HT-29 (cell line): ENCODE results near the gene MRS2. TPM values are rescaled to one million over a fixed set of nuclear protein-coding genes. Genes with fewer than 3 reads are reported as not detected.

Source experiments
- DNase-seq: peaks from one replicate; pipeline ENCODE4 v3.0.0-alpha.2; 2015; ENCODE audit warnings: low spot score
- total RNA-seq: library from RNA; depleted of rRNA; stranded (reverse); fragments of >200 nt; shearing (Covaris generic); gene quantifications from 2 replicates; pipeline ENCODE4 v1.2.3, GENCODE V29; 2014

MRS2 gene
- total RNA-seq, 1 experiment from 2014 or later: 15.3 TPM

DNA sequence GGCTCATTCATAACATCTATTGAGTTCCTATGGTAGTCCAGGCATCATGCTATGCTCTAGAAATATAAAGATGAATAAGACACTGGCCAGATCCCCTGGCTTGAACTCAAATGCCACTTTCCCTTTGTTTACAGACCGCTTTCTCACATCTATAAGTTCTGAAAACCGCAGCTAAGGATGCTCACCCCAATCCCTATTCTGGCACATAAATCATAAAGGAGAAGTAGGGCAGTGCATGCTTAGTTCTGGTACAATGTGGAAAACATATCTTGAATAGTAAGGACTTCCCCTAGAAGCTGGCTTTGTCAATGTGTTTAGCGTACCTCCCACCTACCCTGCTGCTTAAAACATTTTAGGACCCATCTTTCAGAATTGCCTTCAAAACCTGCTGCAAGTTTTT is 26.4 kb downstream of the MRS2 start:
- DNase-seq: no peak

DNA sequence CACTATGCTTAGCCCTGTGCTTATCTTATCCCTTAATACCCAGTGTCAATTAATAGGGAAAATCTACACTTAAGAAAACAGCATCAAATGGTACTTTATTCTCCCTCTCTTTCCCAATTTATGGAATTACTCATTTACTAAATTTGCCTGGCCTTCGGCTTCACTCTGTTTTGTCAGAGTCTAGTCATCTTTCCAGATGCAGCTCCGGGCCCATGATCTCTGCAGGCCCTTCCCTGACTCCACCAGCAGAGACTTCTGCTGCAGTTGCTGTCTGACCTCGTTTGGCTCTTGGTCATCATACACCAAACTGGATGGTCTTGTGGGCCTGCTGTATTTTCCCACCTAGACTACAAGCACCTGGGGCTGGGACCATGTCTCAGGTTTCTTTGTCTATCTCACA is 27.4 kb downstream of the MRS2 start:
- no peak for DNase-seq

DNA sequence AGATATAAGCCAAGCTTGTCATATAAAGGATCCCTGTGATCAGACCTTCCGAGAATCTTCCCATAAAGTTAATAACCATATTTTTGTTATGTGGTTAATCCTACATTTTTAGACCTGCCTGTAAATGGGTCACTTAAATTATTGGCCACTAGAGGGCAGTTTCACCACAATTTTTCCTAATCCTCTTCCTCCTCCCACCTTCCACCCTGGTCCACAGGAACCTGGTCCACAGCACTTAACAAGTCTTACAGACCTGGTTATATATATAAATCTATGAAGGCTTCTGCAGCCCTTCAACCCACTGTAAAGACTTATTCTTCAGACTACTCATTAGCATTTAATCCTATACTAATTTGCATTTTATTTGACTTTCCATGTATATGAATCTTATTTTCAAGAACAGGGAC is 28.3 kb downstream of the MRS2 start:
- peak; percentile 72 for DNase-seq

DNA sequence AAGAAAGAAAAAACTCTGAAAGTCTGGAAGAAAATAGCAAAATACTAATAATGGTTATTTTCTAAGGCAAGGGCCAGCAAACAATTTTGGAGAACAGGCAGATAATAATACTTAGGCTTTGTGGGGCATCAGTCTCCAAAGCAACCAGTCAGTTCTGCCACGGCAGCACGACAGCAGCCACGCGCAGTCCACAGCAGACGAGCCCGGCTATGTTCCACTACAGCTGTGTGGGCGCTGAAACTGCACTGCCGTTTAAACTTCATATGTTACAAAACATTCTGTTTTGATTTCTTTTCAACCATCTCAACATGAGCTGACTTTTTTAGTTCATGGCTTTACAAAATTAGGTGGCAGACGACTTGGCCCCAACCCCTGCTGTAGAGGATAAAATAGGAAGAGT is 29.9 kb downstream of the MRS2 start:
- no peak for DNase-seq

DNA sequence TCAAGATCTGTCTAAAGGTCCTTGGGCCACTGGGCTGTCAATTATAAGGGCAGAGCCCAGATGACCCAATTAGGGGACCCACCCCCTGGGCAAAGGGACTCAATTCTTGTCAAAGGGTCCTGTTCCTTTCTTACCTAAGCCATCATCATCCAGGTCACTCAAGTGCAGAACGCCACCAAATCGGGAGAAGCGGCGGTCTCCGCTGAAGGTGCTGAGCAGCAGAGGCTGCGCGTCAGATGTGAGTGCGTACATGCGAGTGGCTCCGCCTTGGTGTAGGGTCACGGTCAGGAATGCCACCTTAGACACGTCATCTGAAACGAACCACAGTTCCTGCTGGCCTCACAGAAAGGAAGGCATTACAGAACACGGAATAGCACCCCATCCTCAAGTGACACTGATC is 34.2 kb downstream of the MRS2 start:
- DNase-seq: no peak

DNA sequence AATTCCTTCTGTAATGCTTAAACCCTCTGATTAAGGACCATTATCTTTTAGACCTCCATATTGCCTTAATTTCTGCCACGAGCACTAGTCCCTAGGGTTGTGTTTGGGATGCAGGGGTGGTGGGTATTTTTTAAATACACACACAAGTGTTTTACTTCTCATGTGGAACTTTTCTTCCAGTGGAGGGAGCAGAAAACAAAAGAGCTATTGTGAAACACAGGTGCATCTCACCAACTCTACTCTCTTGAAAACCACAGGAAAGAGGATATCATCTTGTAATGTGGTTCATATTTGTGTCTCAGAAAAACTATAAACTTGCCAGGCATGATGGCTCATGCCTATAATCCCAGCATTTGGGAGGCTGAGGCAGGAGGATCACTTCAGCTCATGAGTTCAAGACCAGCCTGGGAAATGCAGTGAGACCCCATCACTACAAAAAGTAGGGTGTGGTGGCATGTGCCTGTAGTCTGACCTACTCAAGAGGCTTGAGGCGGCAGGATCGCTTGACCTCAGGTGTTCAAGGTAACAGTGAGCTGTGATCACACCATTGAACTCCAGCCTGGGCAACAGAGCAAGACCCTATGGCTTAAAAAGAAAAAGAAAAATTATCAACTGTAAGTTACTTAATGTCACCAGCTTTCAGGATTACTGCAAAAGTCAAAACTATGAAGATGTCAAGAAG is 37.3 kb downstream of the MRS2 start:
- DNase-seq: no peak

DNA sequence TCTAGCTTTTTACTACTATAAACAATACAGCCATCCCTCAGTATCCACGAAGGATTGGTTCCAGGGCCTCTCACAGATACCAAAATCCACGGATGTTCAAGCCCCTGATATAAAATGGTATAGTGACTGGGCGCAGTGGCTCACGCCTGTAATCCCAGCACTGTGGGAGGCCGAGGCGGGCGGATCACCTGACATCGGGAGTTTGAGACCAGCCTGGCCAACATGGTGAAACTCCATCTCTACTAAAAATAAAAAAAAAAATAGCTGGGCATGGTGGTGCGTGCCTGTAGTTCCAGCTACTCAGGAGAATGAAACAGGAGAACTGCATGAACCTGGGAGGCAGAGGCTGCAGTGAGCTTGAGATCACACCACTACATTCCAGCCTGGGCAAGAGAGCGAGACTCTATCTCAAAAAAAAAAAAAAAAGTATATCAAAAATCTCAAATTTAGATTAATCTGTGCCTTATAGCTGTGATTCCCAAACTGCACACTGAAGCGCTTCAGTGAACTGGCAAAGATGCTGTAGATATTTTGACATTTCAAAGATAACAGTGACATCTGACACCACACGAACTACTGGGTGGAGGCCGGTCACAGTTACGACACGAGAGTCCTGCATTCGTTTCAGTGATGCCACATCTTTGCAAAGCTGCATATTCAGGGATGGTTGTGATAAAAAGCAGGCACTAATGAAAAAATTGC is 38.3 kb downstream of the MRS2 start:
- no peak for DNase-seq

DNA sequence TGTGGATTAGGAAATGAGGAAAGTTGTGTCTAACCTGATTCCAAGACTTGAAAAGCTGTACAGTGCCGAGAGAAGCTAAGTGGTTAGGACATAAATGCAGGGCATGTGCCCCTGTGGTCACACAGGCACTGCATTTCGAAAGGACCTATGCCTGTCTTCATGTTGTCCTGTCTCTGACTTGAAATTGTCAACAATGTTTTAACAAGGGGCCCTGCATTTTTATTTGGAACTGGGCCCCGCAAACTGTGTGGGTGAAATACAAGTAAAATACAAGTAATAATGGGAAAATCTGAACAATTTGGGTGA is 38.8 kb downstream of the MRS2 start:
- DNase-seq: no peak

DNA sequence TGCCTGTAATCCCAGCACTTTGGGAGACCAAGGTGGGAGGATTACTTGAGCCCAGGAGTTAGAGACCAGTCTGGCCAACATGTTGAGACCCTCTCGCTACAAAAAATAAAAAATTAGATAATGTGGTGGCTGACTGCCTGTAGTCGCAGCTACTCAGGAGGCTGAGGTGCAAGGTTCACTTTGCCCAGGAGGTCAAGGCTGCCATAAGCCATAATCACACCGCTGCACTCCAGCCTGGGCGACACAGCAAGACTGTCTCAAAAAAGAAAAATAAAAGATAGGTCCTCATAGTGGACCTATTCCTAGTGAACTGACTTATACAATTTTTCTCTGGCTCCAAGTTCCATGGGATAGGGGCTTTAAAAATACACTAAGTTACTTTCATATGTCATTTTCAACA is 41.9 kb downstream of the MRS2 start:
- DNase-seq: no peak

DNA sequence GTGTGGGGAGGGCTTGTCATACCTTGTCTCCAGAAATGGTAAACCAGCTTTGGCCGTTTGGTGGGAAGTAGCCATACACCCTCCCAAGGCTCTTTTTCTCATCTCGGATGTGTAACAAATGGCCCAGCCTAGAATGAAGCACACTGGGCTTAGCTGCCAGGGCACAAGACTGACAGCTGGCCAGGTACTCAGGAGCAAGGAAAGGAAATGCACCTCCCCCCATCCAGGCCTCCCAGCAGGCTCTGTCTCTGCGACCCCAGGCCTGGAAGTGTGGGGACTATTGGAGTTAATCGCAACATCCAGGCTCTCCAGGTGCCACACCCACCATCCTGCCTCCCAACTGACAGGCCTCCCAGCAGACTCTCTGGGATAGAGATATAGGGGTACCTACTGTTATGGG is 43.0 kb downstream of the MRS2 start:
- DNase-seq: no peak

DNA sequence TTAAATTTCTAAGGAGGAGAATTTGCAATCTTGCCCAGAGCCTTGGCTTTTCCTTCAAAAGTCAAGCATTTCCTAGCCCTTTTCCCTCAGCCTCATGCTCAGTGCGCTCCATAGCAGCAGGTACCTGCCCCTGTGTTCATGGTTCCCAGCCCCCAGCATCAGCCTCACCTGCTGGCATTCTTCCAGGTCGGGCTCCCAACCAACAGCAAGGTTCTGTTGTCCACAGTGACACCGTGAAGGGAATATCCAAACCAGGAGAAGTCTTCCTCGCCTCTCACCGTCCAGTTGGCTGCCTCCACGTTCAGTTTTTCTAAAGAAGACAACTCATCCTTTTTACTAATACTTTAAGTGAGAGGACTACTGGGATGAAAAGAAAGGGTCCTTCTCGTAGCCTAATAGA is 43.9 kb downstream of the MRS2 start:
- no peak for DNase-seq

DNA sequence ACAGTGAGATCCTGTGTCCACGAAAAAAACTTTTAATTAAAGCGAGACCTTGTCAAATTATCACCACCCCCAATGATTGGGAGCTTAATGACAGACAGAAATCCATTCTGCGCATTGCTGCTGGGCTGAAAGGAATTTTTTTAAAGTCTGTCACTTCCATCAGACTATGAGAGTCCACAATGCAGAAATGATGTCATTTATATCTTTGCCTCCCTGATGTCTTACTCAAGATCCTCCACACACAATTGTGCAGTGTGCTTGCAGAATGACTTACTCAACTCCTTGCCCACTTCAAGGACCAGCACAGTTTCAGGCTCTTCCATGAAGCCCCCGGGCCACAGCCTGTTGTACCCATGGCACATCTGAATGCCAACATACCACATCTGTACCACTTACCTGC is 45.7 kb downstream of the MRS2 start:
- DNase-seq: no peak

DNA sequence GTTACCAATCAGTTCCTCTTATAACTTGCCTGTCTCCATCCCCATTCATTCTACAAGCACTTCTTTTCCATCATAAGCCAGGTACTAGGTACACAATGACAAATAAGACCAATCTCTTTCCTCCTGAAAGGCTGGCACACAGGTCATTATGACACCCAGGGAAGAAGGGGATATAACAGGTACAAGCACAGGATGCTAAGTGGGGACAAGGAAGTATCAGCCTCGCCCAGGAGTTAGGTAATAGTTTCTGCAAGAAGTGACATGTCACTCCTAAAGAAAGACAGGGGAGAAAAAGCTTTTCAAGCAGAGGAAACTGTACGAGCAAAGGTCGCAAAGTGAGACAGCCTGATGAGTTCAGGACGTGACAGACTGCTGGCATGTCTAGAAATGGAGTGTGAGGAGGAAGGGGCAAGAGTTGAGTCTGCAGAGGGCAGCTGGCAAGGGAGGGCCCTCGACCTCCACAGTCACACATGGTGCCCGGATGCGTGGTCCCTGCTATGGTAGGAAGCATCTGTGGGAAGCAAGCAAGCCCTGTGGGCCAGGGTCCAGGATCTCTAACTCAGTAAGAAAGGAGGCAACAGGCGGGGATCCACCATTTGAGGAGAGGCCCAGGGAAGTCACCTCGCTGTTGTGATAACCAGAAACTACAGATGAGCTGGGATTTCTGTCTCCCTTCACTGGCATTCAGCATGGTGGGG is 46.2 kb downstream of the MRS2 start:
- no peak for DNase-seq

DNA sequence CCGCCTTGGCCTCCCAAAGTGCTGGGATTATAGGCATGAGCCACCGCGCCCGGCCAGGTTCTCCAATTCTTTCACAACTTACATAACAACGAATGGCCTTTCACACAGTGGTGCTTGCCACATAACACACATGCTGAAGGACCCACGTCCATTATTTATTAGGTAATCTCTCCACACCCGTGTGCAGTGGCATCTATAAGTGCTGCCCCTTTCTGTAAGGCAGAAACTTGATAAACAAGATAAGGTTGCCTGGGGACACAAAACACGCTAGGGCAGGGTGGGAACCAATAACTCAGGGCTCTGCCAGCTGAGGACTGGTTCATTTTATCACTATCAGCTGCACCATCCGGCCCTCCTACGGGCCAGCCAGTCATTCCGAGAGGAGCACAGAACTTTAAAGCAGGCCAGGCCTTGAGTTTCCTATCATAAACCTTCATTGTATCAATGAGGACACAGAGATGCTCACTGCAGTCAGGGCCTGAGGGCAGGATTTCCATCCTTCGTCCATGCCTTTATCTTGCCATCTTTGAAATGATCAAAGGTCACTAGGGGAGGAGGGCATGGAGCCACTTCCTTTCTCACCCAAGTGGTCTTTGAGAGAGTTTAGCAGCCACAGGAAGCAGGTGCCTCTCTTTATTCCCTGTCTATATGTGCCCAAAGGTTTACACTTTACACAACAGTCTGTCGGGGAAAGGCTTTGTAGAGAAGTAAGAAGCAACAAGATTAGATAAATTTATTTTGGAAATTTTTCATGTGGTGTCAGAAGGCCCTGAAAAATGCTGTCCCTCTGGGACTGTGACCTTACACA is 49.0 kb downstream of the MRS2 start:
- DNase-seq: peak; percentile 45

DNA sequence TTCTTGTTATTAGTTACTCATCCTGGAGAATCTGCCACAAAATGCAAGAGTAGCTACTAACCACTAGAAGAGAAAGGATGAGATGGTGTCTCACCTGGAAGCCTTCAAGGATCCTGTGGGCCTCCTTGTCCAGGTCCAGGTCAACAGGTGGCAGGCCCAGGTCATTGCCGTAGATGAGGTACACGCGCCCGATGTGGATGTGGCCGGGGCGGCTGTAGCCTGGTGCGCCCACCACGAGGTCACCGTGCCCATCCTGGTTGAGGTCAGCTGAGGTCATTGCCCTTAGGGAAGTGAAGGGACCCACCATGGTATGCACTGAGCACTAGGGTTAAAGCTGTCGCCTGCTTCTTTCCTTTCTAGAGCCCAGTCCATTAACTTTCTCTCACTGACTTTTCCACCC is 51.2 kb downstream of the MRS2 start:
- no peak for DNase-seq

DNA sequence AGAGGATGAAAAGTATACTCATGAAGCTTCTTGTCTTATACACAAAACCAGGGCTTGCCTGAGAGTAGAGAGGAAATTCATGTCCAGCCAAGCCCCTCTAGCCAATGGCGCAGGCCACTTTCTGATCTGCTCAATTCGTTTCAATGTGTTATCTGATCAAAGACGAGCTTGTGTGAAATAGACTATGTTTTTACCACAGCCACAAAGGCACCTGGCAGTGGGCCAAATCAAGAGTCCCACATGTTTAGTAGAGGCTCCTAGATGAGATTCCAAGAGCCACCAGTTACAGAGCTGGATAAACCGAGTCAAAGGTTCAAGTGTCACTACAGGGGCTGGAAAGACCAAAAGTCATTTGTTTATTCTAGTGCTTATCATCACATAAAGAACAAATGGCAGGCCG is 51.7 kb downstream of the MRS2 start:
- DNase-seq: no peak

DNA sequence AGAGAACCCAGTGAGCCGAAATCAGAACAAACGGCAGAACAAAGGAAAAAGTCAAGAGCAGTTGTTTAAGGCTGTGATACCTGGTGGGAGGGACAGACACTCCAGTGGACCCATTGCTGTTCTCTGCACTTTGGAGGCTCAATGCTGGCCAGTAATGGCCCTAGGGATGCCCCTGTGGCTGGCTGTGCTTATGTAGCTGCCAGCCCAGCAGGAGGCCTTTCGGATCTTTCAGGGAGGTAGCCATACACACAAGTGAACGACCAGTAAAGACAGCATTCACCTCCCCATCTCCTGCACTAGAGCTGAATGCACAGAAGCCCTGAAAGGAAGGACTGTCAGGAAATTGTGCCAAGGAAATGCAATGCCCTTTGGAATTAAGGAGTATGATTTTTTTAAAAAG is 52.3 kb downstream of the MRS2 start:
- DNase-seq: no peak

DNA sequence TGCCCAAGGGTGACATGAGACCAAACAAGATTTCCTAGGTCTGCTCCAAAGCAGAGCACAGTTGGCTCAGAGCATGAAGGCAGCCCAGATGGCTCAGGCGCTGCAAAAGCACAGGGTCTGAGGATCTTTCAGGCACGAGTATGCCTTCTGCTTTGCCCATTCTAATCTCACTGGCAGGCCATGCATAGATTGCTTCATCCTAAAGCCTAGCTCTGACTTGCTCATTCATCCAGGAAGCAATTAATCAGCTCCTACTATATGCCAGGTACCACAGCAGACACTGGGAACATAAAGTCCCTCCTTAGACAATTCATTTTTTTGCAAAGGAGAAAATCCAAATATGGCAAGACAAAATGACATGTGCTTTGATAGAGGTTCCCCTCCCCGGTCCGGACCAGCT is 55.4 kb downstream of the MRS2 start:
- DNase-seq: no peak

DNA sequence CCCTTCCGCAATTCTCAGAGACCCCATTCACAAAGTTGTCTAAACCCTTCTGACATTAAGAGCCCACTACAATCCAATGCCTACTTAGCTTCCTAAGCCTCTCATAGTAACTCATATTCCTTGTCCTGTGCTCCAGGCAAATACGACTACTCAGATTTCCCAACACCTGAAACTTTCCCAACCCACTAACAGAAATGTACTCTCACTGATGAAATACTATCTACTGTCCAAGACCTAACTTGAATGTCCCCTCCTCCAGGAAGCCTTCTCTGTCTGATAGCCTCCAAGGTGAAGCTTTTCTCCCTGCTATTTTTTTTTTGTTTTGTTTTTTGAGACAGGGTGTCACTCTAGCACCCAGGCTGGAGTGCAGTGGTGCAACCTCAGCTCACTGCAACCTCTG is 56.2 kb downstream of the MRS2 start:
- DNase-seq: no peak

DNA sequence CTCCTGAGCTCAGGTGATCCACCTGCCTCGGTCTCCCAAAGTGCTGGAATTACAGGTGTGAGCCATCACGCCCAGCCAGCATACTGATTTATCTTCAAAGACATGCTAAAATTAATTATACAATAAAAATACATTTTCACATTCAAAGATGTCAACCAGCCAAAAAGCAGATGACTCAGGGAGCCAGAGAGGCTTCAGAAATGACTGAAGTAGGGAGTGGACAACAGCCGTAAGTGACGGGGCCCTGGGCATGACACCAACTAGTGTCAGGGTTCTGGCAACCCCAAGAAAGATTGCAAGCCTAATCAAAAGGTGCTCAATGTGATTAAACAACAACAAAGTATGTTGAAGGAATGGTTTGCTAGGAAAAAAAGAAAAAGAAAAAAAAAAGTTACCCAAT is 58.2 kb downstream of the MRS2 start:
- DNase-seq: no peak

DNA sequence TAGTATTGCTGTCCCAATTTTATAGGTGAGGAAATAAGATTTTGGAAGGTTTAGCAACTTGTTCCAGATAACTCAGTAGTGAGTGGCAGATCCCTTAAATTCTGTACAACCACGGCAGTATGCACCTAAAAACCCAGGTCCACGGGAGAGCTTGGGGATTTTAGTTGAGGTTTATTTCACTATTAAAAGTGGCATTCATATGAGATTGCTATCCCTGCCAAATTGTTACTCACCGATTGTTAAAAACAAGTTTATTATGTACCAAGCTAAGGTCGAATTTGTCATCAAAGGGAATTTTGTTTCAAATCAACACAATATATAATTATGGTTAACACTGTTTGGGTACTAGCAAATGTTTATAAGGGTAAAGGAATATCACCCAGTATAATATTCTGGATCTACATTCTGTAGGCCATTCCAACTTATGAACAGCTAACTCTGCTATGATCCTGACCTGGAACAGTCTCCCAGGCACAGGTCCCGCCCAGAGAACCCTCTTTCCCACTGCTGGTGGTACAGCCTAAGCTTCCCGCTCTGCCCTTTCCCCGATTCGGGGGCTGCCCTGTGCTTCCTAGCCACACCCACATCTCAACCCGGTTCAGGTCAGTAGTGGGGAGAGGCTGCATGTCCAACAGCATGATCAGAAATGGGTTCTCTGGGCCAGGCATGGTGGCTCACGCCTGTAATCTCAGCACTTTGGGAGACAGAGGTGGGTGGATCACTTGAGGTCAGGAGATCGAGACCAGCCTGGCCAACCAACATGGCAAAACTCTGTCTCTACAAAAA is 61.7 kb downstream of the MRS2 start:
- no peak for DNase-seq

DNA sequence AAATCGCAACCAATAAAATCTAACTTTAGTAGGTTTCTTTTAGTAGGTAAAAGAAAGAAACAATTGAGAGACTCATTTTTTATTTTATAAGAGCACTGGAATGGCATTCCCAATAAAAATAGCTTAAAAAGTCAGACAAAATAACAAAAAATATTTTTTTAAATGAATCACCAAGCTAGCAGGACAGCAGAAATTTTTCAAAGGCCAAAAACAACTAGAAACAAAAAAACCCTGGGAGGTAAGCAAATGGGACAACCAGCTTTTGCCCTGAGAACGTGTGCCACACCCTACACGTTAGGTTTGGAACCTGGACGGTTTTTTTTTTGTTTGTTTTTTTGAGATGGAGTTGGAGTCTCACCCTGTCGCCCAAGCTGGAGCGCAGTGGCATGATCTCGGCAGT is 67.1 kb downstream of the MRS2 start:
- DNase-seq: no peak
